Pancreas (tissue), 10 donors: Measurements from ENCODE around the gene RFLNA. TPM values are rescaled to one million over a fixed set of nuclear protein-coding genes. Genes with fewer than 3 reads are reported as not detected.

Source experiments
- ATAC-seq, 4 donors: fragments of 200-7000 bp; cut with Tn5 transposase; one replicate each; pipeline versions ENCODE4 v1.8.0 to v1.9.1; 2020; ENCODE audit warnings: mild to moderate bottlenecking in 4 of 4, moderate library complexity in 4 of 4
- DNase-seq, 6 donors: peaks; one replicate each; pipeline ENCODE4 v3.0.0-alpha.2; 2020
- FAIRE-seq: peaks from 2 replicates; lab custom pipeline; 2012; peaks lifted over from hg19 to GRCh38; lab: Jason Lieb, UNC
- H3K27ac ChIP-seq, 4 donors: fragments of 200-600 bp; sonication (generic); 1 replicate in 3 of 4; 2 replicates in 1 of 4; pipeline versions ENCODE4 v1.5.0 to v1.8.0; 2020
- H3K27me3 ChIP-seq, 4 donors: fragments of 200-600 bp; one replicate each; pipeline ENCODE4 v1.8.0; 2021
- H3K36me3 ChIP-seq, 3 donors: fragments of 200-600 bp; sonication (generic) in 1 of 3; one replicate each; pipeline versions ENCODE4 v1.5.0 to v1.8.0; 2020 to 2021
- H3K4me1 ChIP-seq, 3 donors: fragments of 200-600 bp; one replicate each; pipeline ENCODE4 v1.8.0; 2021
- H3K4me3 ChIP-seq, 4 donors: fragments of 200-600 bp; sonication (generic) in 2 of 4; one replicate each; pipeline versions ENCODE4 v1.5.0 to v1.8.0; 2020 to 2021
- H3K9me3 ChIP-seq, 4 donors: fragments of 200-600 bp; one replicate each; pipeline ENCODE4 v1.8.0; 2021
- WGBS, 2 donors: extraction: QIAGEN DNeasy Blood & Tissue Kit; methylation state at CpG; one replicate each; pipeline ENCODE4 v1.1.7; 2013; 5-methylcytosine and 5-hydroxymethylcytosine counted together
- intact Hi-C, 3 donors: fragments of 100-400 bp; cut with DNase I; formaldehyde crosslinking; loops; one replicate each; pipeline versions ENCODE4 v1.11.1 to v1.14.2; 2022
- polyA plus RNA-seq, 2 donors: library from polyadenylated mRNA; stranded (reverse); fragments of 200-250 nt; gene quantifications; one replicate each; pipeline ENCODE4 v1.2.3, GENCODE V29; 2013
- total RNA-seq, 6 donors: library from RNA; stranded (reverse); fragmentation: NEBNext Ultra II Directional in 4 of 6; extraction: Animal tissue kit (Norgen Biotek cat#: 25700) in 4 of 6; gene quantifications; one replicate each; pipeline versions ENCODE4 v1.2.1 to v1.2.4, GENCODE V29; 2021 to 2023
- TF ChIP-seq, protein P1 (sequence below), 4 donors: fragments of 200-600 bp; sonication (generic) in 3 of 4; IDR thresholded peaks; one replicate each; pipeline versions ENCODE4 v1.5.0 to v1.8.0; 2021; ENCODE audit warnings: antibody characterized with exemption in 4 of 4
- donor health status: healthy with polysubstance abuse.
- donor health status: DM: no; HTN: no; CAD: no; lungs with moderate emphysema.
- donor health status: DM: no; HTN: no; CAD: no.
- donor health status: control.
- donor health status: control.
- donor health status: Bipolar disorder and iron deficiency.
- donor health status: DM: yes; HTN: yes; CAD: no.
- donor health status: DM: no; HTN: no; CAD: no.
- donor health status: DM: no; HTN: no; CAD: no.
- donor health status: DM: yes; HTN: yes; CAD: no.

Gene RFLNA
- total and polyA plus RNA-seq, 8 donors, result 0.09 to 1.3 (median 0.45) TPM

GRCh38 chr12:124279846-124280360 is 15.0 kb upstream of the RFLNA start:
- H3K4me3 ChIP-seq, result no peak overlapping the region
- no peaks in the 10 kb centered on the region for H3K27me3 ChIP-seq
- no peaks in the 10 kb centered on the region for H3K9me3 ChIP-seq
- no peak for FAIRE-seq
- 25 to 27% methylated on average over 15 to 19 of the region's 19 CpGs for WGBS, 2 donors
- H3K27ac ChIP-seq, result no peak overlapping the region
- peak in 3 of 4 donors; percentile 22 to 35 (median 28) for ATAC-seq
- no peaks in the 10 kb centered on the region for H3K4me1 ChIP-seq
- intact Hi-C loops, result loop anchor here in 1 of 3 donors (10.0 kb wide), 1 partner anchor 205 kb away; no protein-coding TSS in a partner anchor
- no peaks in the 10 kb centered on the region for H3K36me3 ChIP-seq
- no peak for DNase-seq
- TF ChIP-seq, protein P1, sequence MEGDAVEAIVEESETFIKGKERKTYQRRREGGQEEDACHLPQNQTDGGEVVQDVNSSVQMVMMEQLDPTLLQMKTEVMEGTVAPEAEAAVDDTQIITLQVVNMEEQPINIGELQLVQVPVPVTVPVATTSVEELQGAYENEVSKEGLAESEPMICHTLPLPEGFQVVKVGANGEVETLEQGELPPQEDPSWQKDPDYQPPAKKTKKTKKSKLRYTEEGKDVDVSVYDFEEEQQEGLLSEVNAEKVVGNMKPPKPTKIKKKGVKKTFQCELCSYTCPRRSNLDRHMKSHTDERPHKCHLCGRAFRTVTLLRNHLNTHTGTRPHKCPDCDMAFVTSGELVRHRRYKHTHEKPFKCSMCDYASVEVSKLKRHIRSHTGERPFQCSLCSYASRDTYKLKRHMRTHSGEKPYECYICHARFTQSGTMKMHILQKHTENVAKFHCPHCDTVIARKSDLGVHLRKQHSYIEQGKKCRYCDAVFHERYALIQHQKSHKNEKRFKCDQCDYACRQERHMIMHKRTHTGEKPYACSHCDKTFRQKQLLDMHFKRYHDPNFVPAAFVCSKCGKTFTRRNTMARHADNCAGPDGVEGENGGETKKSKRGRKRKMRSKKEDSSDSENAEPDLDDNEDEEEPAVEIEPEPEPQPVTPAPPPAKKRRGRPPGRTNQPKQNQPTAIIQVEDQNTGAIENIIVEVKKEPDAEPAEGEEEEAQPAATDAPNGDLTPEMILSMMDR (IDR thresholded peaks at IDR 0.05), result no peak

- no peak for DNase-seq
- Histone ChIP-seq H3K4me1 (no peaks in the 10 kb centered on the region), H3K4me3 (no peak overlapping the region), H3K9me3 (no peaks in the 10 kb centered on the region), H3K27me3 (no peaks in the 10 kb centered on the region), H3K27ac (no peak overlapping the region), H3K36me3 (no peaks in the 10 kb centered on the region)
- FAIRE-seq, result no peak
- ATAC-seq, result no peak
- TF ChIP-seq, protein P1 (IDR thresholded peaks at IDR 0.05), result no peak
- intact Hi-C loops, result no loop called here
- WGBS, 2 donors, result 90 to 94% methylated on average over 2 of the region's 2 CpGs
Observed at GRCh38 chr12:124281309-124281708, 13.6 kb upstream of the RFLNA start.

GRCh38 chr12:124282287-124282686 is 12.6 kb upstream of the RFLNA start:
- 85 to 92% methylated on average over 5 of the region's 5 CpGs for WGBS, 2 donors
- TF ChIP-seq, protein P1 (IDR thresholded peaks at IDR 0.05), result no peak
- Histone ChIP-seq H3K4me3 (no peak overlapping the region), H3K36me3 (no peaks in the 10 kb centered on the region), H3K27me3 (no peaks in the 10 kb centered on the region), H3K9me3 (no peaks in the 10 kb centered on the region), H3K27ac (no peak overlapping the region), H3K4me1 (no peaks in the 10 kb centered on the region)
- FAIRE-seq, result no peak
- no peak for ATAC-seq
- intact Hi-C loops, result no loop called here
- no peak for DNase-seq

DNA sequence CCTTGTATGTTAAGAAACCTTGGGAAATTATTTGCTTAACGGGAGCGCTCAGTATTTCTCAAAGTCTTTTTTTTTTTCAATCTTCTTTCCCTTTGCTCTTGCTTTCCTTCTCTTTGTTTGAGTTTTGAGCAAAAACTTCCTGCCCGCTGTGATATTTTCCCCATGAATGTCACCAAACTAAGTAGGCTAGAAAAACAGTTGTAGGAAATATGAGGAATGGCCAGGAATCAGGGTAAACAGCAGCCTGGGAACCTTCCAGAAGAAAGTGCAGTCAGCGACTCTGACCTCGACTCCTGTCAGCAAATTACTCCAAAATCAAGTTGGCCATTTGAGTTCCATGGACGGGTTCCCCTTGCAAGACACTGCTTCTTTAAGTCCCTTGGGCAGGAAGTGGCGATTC is 11.6 kb upstream of the RFLNA start:
- no peak for FAIRE-seq

DNA sequence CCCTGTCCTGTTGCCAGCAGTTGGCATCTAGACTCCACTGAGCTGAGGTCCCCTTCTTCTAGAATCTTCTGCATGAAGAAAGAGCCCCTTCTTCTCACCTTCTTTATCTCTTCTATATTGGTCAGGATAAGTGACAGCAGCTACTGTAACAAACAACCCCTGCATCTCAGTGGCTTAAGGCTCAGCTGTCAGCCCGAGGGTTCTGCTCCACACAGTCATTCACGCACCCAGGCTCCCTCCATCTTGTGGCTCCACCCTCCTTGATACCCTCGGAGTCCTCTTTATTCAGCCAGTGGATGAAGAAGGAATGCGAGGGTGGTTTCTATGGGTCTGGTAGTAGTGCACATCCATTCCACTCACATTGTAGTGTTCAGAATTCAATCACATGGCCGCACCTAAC is 10.5 kb upstream of the RFLNA start:
- no peak overlapping the region for H3K27ac ChIP-seq
- H3K27me3 ChIP-seq, result no peaks in the 10 kb centered on the region
- no peaks in the 10 kb centered on the region for H3K36me3 ChIP-seq
- TF ChIP-seq, protein P1 (IDR thresholded peaks at IDR 0.05), result no peak
- peaks cover 0 to 4% (median 0%) of the 10 kb centered on the region in 4 donors for H3K9me3 ChIP-seq
- DNase-seq (no peak), ATAC-seq (no peak), FAIRE-seq (no peak)
- intact Hi-C loops, result no loop called here
- H3K4me1 ChIP-seq, result no peaks in the 10 kb centered on the region
- H3K4me3 ChIP-seq, result no peak overlapping the region
- 86 to 95% methylated on average over 5 of the region's 5 CpGs for WGBS, 2 donors

More for the DNA sequence above, 11.6 kb upstream of the RFLNA start:
- TF ChIP-seq, protein P1 (IDR thresholded peaks at IDR 0.05), result no peak
- peaks cover 0 to 3% (median 0%) of the 10 kb centered on the region in 4 donors for H3K9me3 ChIP-seq
- H3K27ac ChIP-seq, result no peak overlapping the region
- ATAC-seq (peak in 1 of 4 donors; percentile 50), DNase-seq (no peak)
- 26 to 30% methylated on average over 7 of the region's 7 CpGs for WGBS, 2 donors
- H3K4me3 ChIP-seq, result no peak overlapping the region
- H3K4me1 ChIP-seq, result no peaks in the 10 kb centered on the region
- no peaks in the 10 kb centered on the region for H3K27me3 ChIP-seq
- intact Hi-C loops, result no loop called here
- no peaks in the 10 kb centered on the region for H3K36me3 ChIP-seq
